UCSD-AML1 (cell line): ENCODE results near the gene UPF3B.
"Not testable (repeated sequence)": the region's sequence is repeated elsewhere in the genome, so short reads cannot be mapped to it uniquely, and the experiment has no call there.

Source experiments
- DNase-seq: peaks from one replicate; lab custom pipeline; 2025; ENCODE audit not compliant: unreplicated experiment; lab: John Stamatoyannopoulos, UW

UPF3B gene

GRCh38 chrX:119826399-119826959 lies 26.3 kb downstream of the UPF3B start:
- no peak for DNase-seq

DNA sequence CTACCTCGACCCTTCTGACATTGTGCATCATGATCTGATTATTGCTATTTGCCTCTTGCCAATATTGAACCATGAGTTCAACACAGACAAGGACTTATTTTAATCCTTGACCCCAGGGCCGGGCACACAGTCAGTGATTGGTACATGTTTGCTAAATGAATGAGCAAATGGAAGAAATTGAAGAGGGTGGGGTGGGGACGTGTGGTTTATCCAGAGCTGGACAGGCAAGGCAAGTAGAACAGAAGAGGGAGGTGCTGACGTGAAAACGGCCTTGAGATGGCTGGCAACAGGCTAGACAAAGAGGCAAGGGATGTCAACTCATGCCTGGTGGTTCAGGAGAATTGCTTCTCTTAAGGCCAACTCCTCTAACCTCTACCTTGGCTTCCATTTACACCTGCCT lies 28.5 kb downstream of the UPF3B start:
- DNase-seq, result not testable (repeated sequence)

DNA sequence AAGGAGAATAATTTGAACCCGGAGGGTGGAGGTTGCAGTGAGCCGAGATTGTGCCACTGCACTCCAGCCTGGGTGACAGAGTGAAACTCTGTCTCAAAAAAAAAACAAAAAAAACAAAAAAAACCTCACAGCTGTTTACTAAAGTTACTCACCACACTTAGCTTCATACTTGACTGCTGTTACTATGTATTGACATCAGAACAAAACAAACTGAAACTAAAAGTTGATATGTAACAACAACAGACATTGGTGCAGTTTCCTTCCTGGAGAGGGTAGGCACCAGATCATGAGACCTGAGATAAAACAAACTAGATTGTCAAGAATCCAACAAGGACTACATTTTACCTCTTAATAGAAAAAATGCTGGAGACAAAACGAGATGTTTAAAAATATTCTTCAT lies 31.1 kb downstream of the UPF3B start:
- not testable (repeated sequence) for DNase-seq

- DNase-seq, result no peak
Observed at GRCh38 chrX:119817130-119817690, 35.6 kb downstream of the UPF3B start.

- no peak for DNase-seq
Observed at GRCh38 chrX:119816300-119816699, 36.5 kb downstream of the UPF3B start.

GRCh38 chrX:119809185-119809666 lies 43.5 kb downstream of the UPF3B start:
- DNase-seq, result no peak

GRCh38 chrX:119808461-119808860 lies 44.3 kb downstream of the UPF3B start:
- not testable (repeated sequence) for DNase-seq

GRCh38 chrX:119802546-119802945 lies 50.2 kb downstream of the UPF3B start:
- no peak for DNase-seq

DNA sequence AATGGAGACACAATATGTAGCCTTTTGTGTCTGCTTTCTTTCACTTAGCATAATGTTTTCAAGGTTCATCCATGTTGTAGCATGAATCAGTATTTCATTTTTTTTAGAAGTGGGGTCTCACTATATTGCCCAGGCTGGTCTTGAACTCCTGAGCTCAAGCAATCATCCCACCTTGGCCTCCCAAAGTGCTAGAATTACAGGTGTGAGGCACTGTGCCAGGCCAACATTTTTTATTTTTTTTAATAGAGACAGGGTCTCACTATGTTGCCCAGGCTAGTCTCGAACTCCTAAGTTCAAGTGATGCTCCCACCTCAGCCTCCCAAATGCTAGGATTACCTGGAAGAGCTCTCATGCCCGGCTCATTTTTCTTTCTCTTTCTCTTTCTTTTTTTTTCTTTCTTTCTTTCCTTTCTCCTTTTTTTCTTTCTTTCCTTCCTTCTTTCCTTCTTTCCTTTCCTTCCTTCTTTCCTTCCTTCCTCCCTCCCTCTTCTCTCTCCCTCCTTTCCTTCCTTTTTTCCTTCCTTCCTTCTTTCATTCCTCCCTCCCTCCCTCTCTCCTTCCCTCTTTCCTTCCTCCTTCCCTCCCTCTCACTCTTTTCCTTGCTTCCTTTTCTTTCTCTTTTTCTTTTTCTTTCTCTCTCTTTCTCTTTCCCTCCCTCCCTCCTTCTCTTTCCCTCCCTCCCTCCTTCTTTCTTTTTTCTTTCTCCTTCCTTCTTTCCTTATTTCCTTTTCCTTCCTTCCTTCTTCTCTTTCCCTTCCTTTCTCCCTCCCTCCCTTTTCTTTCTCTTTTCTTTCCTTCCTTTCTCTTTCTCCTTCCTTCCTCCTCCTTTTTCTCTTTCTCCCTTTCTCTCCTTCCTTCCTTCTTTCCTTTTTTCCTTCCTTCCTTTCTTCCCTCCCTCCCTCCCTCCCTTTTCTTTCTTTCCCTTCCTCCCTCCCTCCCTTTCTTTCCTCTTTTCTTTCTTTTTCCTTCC lies 51.2 kb downstream of the UPF3B start:
- DNase-seq, result no peak

GRCh38 chrX:119791437-119792231 lies 61.1 kb downstream of the UPF3B start, which contains the start of gene RPL39:
Gene RPL39 (minus strand): TSS chrX:119791630. CDS start chrX:119791576, 54 bp downstream.
- peak; percentile 86 for DNase-seq

DNA sequence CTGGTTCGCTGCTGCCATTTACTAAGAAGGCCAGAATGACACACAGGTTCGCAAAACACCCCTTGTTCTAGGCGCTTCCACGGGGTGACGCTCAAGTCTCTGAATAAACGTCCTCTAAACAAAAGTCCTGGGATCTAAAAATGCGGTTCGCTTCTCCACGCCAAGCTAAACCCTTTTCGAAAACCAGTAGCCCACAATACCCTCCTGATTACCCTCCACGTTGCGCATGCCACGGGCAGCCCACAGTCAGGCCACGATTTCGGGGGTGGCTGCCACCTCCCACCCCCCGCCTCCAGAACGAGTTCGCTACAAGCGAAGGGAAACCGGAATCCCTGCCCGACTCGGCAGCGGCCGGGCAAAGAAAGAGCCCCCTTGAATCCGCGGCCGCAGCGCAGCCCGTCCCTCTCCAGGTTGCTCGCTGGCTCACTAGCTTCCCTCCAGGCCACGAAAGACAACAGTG lies 61.8 kb downstream of the UPF3B start:
- peak; percentile 46 for DNase-seq

DNA sequence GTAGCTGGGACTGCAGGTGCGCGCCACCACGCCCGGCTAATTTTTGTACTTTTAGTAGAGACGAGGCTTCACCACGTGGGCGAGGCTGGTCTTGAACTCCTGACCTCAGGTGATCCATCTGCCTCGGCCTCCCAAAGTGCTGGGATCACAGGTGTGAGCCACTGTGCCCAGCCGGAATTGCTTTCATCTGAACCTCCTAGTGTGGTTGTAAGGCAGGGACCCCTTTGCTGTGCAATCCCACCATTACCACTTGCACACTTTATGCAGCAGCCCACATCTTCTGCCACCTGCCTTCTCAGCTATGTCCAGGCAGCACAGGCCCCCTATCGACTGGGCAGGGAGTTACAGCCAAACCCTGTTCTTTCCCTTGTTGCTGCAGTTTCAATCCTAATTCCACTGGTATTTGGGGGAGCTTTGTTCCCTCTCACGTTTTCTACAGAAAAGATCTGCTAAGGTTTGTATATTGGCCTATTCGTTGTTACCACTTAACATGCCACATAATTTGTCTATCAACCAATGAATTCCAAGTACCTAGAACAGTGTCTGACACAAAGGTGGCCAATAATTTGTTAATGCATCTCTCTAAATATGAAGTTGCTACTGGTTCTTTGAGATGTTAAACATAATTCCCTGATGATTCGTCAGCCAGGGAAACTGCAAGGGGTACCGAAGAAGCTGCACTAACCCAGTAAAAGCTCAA lies 67.9 kb downstream of the UPF3B start:
- peak; percentile 37 for DNase-seq
